Endometrium (tissue), 2 donors: ENCODE data around the gene ZMYND10.

Source experiments
- FAIRE-seq: peaks from 2 replicates; lab custom pipeline; 2012; peaks lifted over from hg19 to GRCh38; lab: Jason Lieb, UNC
- donor health status: control.
- donor health status: control.

ZMYND10 gene

GRCh38 chr3:50302095-50303012, 43.2 kb downstream of the ZMYND10 start:
- no peak for FAIRE-seq

GRCh38 chr3:50300681-50301254, 44.8 kb downstream of the ZMYND10 start:
- FAIRE-seq = no peak

GRCh38 chr3:50299929-50300680, 45.4 kb downstream of the ZMYND10 start:
- FAIRE-seq = no peak

DNA sequence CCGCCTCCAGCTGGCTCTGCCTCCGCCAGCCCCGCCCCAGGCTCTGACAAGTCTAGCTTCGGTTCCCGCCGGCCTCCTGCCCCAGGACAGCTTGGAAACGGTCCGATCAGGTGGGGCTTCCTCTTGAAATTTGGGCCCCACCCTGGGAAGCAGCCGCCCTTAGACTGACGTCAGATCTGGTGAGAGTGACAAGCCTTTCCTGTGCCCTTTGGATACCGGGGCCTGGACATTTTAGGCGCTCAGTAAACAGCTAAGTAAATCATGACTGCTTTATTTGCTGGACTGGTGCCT, 45.9 kb downstream of the ZMYND10 start:
- no peak for FAIRE-seq

DNA sequence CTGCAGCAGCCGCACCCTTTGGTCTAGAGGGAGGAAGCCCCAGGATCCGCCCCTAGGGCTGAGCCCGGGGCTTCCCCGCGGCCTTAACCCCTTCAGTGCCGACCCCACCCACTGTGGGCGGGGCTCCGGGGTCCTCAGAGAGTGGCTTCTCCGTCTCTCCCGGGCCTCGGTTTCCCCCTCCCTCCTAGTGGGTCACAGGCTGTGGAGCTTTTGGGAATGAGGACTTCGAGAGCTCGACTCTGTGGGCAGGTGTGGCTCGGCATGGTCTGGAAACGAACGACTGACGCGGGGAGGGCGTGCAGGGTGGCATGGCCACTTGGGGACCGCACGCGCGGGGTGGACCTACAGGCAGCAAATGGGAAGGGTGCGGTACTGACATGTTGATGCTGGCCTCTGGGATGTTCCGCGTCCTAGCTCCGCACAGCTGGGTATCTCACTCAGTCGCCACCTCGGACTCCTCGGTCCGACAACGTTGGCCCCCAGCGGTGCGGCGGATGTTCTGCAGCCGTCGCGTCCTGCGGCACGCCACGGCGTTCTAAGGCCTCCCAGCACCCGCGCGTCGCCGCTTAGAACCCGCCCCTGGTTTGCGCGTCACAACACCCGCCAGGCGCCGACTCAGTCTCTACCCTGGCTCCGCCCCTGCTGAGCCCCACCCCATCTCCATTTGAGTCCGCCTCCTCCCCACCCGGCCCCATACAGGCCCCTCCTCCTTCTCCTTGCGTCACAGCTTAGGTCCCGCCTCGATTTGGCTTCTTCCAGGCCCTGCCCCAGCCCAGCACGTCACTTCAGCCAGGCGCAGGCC, 46.5 kb downstream of the ZMYND10 start, which contains the start of the genes HYAL3 and NAA80:
Gene HYAL3 (minus strand): TSS at position 570 of the 802 bp plus-strand sequence. CDS start 3,803 bp downstream, outside the sequence.
Gene NAA80 (minus strand): TSS at position 570 of the 802 bp plus-strand sequence. CDS start 1,942 bp downstream, outside the sequence.
- peak; percentile 95 for FAIRE-seq

- FAIRE-seq = no peak
Observed at GRCh38 chr3:50297896-50298725, 47.4 kb downstream of the ZMYND10 start.

DNA sequence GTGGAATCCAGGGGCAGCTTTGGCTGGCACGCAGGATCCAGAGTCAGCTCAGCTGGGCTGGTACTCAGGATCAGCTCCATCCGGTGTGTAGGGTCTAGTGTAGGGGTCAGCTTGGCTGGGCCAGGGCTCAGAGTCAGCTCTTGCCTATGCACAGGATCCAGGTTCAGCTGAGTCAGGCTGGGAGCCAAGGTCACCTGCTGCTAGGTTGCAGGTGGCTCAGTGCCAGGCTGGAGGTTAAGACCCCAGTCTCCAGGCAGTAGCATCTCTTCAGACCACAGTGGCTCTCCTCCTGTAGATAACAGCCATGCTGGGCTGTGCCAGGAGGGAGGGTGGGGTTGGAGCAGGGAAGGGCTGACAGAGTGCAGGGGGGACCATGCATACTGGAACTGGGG, 48.2 kb downstream of the ZMYND10 start:
- FAIRE-seq = no peak

DNA sequence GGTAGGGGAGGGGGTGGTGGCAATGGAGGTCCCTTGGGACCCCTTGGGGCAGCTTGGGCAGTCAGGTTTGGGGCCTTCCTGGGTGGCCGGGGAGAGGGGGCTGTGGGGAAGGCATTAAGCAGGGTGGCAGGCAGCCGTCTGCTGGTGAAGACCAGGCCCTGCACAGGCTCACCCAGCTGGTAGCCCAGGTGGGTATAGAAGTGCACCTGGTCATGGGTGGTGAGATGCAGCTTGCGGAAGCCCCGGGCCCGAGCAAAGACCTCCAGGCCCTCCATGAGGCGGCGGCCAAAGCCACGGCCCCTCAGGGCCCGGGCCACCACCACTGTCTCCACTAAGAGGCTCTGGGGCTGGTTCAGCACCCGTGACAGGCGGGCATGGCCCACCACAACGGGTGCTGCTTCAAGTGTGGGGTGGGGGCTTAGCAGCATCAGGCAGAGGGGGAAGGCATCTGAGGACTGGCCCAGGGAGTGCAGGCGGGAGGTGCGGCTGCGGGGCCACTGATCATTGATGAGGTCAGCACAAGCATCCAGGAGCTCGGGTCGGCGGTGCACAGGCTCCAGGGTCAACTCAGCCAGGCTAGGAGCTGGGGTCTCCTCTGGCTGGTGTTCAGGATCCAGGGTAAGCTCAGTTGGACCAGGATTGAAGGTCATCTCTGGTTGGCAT, 48.7 kb downstream of the ZMYND10 start:
- FAIRE-seq = no peak

- FAIRE-seq = no peak
Observed at GRCh38 chr3:50295553-50296431, 49.7 kb downstream of the ZMYND10 start.

- no peak for FAIRE-seq
Observed at GRCh38 chr3:50294492-50295403, 50.8 kb downstream of the ZMYND10 start.

- no peak for FAIRE-seq
Observed at GRCh38 chr3:50294089-50294488, 51.4 kb downstream of the ZMYND10 start.

DNA sequence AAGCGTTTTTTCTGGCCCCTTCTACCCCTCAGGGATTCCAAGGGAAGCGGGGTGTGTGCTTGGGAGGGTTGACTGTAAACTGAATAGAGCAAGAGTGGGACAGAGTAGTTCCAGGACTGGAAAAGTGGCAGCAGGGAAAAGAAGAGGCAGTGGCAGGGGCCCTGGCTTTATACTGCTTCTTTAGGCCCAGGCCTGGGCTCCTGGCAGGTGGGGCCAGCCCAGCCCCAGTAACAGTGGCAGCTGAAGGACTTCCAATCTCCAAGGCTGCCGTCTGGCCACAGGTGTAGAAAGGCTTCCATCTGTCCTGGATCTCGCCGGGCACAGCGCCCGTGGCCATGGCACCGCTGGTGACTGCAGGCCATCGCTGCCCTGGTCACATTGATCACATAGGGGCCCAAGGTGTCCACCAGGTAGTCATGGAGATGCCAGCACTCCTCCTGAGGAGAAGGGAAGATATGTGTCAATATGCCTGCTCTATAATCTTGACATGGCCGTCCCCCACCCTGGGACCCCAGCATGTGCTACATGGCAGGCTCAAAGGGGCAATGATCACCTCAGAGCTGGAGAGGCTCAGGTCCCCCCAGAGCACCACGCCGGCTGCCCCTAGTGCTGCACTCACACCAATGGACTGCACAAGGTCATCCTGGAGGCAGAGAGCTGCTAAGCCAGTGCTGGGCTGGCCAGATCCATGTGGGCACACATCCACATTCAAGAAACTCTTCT, 52.3 kb downstream of the ZMYND10 start:
- FAIRE-seq = no peak

GRCh38 chr3:50292159-50293078, 53.1 kb downstream of the ZMYND10 start, which contains the start of gene IFRD2:
Gene IFRD2 (minus strand): TSS chr3:50292429. CDS start chr3:50292274, 155 bp downstream.
- peak; percentile 98 for FAIRE-seq
